Cardiac muscle cell (in vitro differentiated cells and primary cell): ENCODE results near the gene KIRREL3. TPM values are rescaled to one million over a fixed set of nuclear protein-coding genes. Genes with fewer than 3 reads are reported as not detected.

Source experiments
- DNase-seq, 2 donors: peaks; one replicate each; pipeline versions ENCODE4 v3.0.0 to v3.0.0-alpha.2; 2010 to 2017; ENCODE audit warnings: low read depth in 1 of 2, low spot score in 1 of 2
- H3K27ac ChIP-seq: fragments of 200-600 bp; sonication (generic); 2 replicates; pipeline ENCODE4 v1.5.1; 2016
- H3K27me3 ChIP-seq: fragments of 200-600 bp; sonication (generic); 2 replicates; pipeline ENCODE4 v1.6.0; 2016; ENCODE audit warnings: control low read depth
- H3K36me3 ChIP-seq: fragments of 200-600 bp; sonication (generic); 2 replicates; pipeline ENCODE4 v1.5.1; 2016; ENCODE audit warnings: control low read depth
- H3K4me1 ChIP-seq: fragments of 200-600 bp; sonication (generic); 2 replicates; pipeline ENCODE4 v1.8.1; 2017; ENCODE audit warnings: low read depth, mild to moderate bottlenecking, mixed run types
- H3K4me3 ChIP-seq: fragments of 200-600 bp; sonication (generic); 2 replicates; pipeline ENCODE4 v1.5.1; 2016; ENCODE audit warnings: mild to moderate bottlenecking
- H3K9me3 ChIP-seq: fragments of 200-600 bp; sonication (generic); 2 replicates; pipeline ENCODE4 v1.5.1; 2017; ENCODE audit warnings: low read depth, mild to moderate bottlenecking, control low read depth
- polyA plus RNA-seq: library from polyadenylated mRNA; unstranded; fragments of >200 nt; fragmentation: Nextera tagmentation; extraction: Ambion mirVana; gene quantifications from 2 replicates; pipeline ENCODE4 v1.2.1, GENCODE V29; 2016
- total RNA-seq: library from RNA; depleted of rRNA; stranded (reverse); fragments of >200 nt; gene quantifications from 2 replicates; pipeline ENCODE4 v1.2.3, GENCODE V29; 2016
- TF ChIP-seq, protein P1 (sequence below): IDR thresholded peaks from 2 replicates; pipeline ENCODE4 v1.5.1; 2012; ENCODE audit warnings: low read depth, mild to moderate bottlenecking, low read length

Gene KIRREL3
- total and polyA plus RNA-seq, 2 experiments from 2014 or later: 0.12 to 0.89 TPM

- TF ChIP-seq, protein P1, sequence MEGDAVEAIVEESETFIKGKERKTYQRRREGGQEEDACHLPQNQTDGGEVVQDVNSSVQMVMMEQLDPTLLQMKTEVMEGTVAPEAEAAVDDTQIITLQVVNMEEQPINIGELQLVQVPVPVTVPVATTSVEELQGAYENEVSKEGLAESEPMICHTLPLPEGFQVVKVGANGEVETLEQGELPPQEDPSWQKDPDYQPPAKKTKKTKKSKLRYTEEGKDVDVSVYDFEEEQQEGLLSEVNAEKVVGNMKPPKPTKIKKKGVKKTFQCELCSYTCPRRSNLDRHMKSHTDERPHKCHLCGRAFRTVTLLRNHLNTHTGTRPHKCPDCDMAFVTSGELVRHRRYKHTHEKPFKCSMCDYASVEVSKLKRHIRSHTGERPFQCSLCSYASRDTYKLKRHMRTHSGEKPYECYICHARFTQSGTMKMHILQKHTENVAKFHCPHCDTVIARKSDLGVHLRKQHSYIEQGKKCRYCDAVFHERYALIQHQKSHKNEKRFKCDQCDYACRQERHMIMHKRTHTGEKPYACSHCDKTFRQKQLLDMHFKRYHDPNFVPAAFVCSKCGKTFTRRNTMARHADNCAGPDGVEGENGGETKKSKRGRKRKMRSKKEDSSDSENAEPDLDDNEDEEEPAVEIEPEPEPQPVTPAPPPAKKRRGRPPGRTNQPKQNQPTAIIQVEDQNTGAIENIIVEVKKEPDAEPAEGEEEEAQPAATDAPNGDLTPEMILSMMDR: no peak
- Histone ChIP-seq H3K27ac (no peak overlapping the region), H3K4me3 (no peak overlapping the region), H3K36me3 (no peaks in the 10 kb centered on the region), H3K27me3 (no peaks in the 10 kb centered on the region), H3K4me1 (peaks cover 6% of the 10 kb centered on the region), H3K9me3 (no peaks in the 10 kb centered on the region)
- DNase-seq: no peak
Observed at GRCh38 chr11:126403022-126403581, 597.5 kb downstream of the KIRREL3 start.

- Histone ChIP-seq H3K4me3 (no peak overlapping the region), H3K27me3 (no peaks in the 10 kb centered on the region), H3K9me3 (no peaks in the 10 kb centered on the region), H3K27ac (no peak overlapping the region), H3K4me1 (peaks cover 6% of the 10 kb centered on the region), H3K36me3 (no peaks in the 10 kb centered on the region)
- DNase-seq: no peak
- TF ChIP-seq, protein P1: no peak
Observed at GRCh38 chr11:126400479-126400878, 600.1 kb downstream of the KIRREL3 start.

- Histone ChIP-seq H3K4me1 (peaks cover 6% of the 10 kb centered on the region), H3K4me3 (no peak overlapping the region), H3K27ac (no peak overlapping the region), H3K27me3 (no peaks in the 10 kb centered on the region), H3K9me3 (no peaks in the 10 kb centered on the region), H3K36me3 (no peaks in the 10 kb centered on the region)
- TF ChIP-seq, protein P1: no peak
- no peak for DNase-seq
Observed at GRCh38 chr11:126400019-126400418, 600.6 kb downstream of the KIRREL3 start.

- Histone ChIP-seq H3K36me3 (no peaks in the 10 kb centered on the region), H3K4me1 (peaks cover 2% of the 10 kb centered on the region), H3K27me3 (no peaks in the 10 kb centered on the region), H3K27ac (no peak overlapping the region), H3K9me3 (no peaks in the 10 kb centered on the region), H3K4me3 (no peak overlapping the region)
- no peak for DNase-seq
- TF ChIP-seq, protein P1: no peak
Observed at GRCh38 chr11:126398721-126399120, 601.8 kb downstream of the KIRREL3 start.

- Histone ChIP-seq H3K4me1 (peaks cover 6% of the 10 kb centered on the region), H3K27ac (no peak overlapping the region), H3K36me3 (no peaks in the 10 kb centered on the region), H3K4me3 (no peak overlapping the region), H3K9me3 (no peaks in the 10 kb centered on the region), H3K27me3 (no peaks in the 10 kb centered on the region)
- TF ChIP-seq, protein P1: no peak
- DNase-seq: no peak
Observed at GRCh38 chr11:126398296-126398695, 602.3 kb downstream of the KIRREL3 start.
